Measurements from ENCODE around the gene HOXB5. TPM values are rescaled to one million over a fixed set of nuclear protein-coding genes. Genes with fewer than 3 reads are reported as not detected.

The HOXB5 gene
- total RNA-seq, 2 donors from 2014 or later: not detected

GRCh38 chr17:48631693-48632578, 38.4 kb upstream of the HOXB5 start:
- DNase-seq (ENCODE audit: low spot score in 2 of 2) (no peak), ATAC-seq (no peak)
- H3K36me3 Mint-ChIP-seq: peaks cover 0 to 6% of the 10 kb centered on the region in 2 donors
- H3K9me3 Mint-ChIP-seq: no peaks in the 10 kb centered on the region
- H3K27ac Mint-ChIP-seq: no peak overlapping the region

GRCh38 chr17:48630925-48631692, 37.5 kb upstream of the HOXB5 start:
- ATAC-seq (no peak), DNase-seq (ENCODE audit: low spot score in 2 of 2) (no peak)
- H3K27ac Mint-ChIP-seq: no peak overlapping the region
- H3K36me3 Mint-ChIP-seq: peaks cover 0 to 6% of the 10 kb centered on the region in 2 donors
- no peaks in the 10 kb centered on the region for H3K9me3 Mint-ChIP-seq

GRCh38 chr17:48630009-48630924, 36.7 kb upstream of the HOXB5 start:
- ATAC-seq (no peak), DNase-seq (ENCODE audit: low spot score in 2 of 2) (no peak)
- no peak overlapping the region for H3K27ac Mint-ChIP-seq
- H3K9me3 Mint-ChIP-seq: no peaks in the 10 kb centered on the region
- peaks cover 0 to 6% of the 10 kb centered on the region in 2 donors for H3K36me3 Mint-ChIP-seq

- no peak for DNase-seq (ENCODE audit: low spot score in 2 of 2)
- Mint-ChIP-seq H3K36me3 (peaks cover 0 to 6% of the 10 kb centered on the region in 2 donors), H3K27ac (no peak overlapping the region)
Measured at GRCh38 chr17:48629411-48629759, 35.8 kb upstream of the HOXB5 start.

GRCh38 chr17:48628649-48629410, 35.3 kb upstream of the HOXB5 start:
- DNase-seq (ENCODE audit: low spot score in 2 of 2) (no peak), ATAC-seq (no peak)
- peaks cover 0 to 6% of the 10 kb centered on the region in 2 donors for H3K36me3 Mint-ChIP-seq
- H3K9me3 Mint-ChIP-seq: no peaks in the 10 kb centered on the region
- no peak overlapping the region for H3K27ac Mint-ChIP-seq

More at GRCh38 chr17:48629411-48629759, 35.8 kb upstream of the HOXB5 start:
- H3K9me3 Mint-ChIP-seq: no peaks in the 10 kb centered on the region
- no peak for ATAC-seq

GRCh38 chr17:48627623-48628521, 34.3 kb upstream of the HOXB5 start:
- ATAC-seq (no peak), DNase-seq (ENCODE audit: low spot score in 2 of 2) (no peak)
- H3K27ac Mint-ChIP-seq: no peak overlapping the region
- H3K9me3 Mint-ChIP-seq: no peaks in the 10 kb centered on the region
- peaks cover 0 to 6% of the 10 kb centered on the region in 2 donors for H3K36me3 Mint-ChIP-seq

- DNase-seq (ENCODE audit: low spot score in 2 of 2) (no peak), ATAC-seq (no peak)
- H3K9me3 Mint-ChIP-seq: no peaks in the 10 kb centered on the region
- H3K27ac Mint-ChIP-seq: no peak overlapping the region
- H3K36me3 Mint-ChIP-seq: no peaks in the 10 kb centered on the region
Measured at GRCh38 chr17:48627118-48627597, 33.6 kb upstream of the HOXB5 start.

GRCh38 chr17:48626245-48627117, 32.9 kb upstream of the HOXB5 start, which contains the start of gene HOXB9:
TSS of gene HOXB9 (minus strand) at chr17:48626358. CDS start at chr17:48626269, 89 bp downstream.
- Mint-ChIP-seq H3K27ac (peak within 1 kb of the TSS in 1 of 2 donors; percentile 83), H3K36me3 (no peaks in the 10 kb centered on the region), H3K9me3 (no peaks in the 10 kb centered on the region)
- DNase-seq (ENCODE audit: low spot score in 2 of 2): no peak
- peak; percentile 63 to 69 for ATAC-seq

- H3K9me3 Mint-ChIP-seq: no peaks in the 10 kb centered on the region
- H3K36me3 Mint-ChIP-seq: no peaks in the 10 kb centered on the region
- DNase-seq (ENCODE audit: low spot score in 2 of 2) (peak in 1 of 2 donors; percentile 62), ATAC-seq (peak; percentile 65 to 77)
- peak overlapping the region in 1 of 2 donors; percentile 69 for H3K27ac Mint-ChIP-seq
Measured at GRCh38 chr17:48625495-48626244, 32.1 kb upstream of the HOXB5 start.

GRCh38 chr17:48624544-48625494, 31.2 kb upstream of the HOXB5 start:
- no peaks in the 10 kb centered on the region for H3K36me3 Mint-ChIP-seq
- DNase-seq (ENCODE audit: low spot score in 2 of 2): no peak
- H3K27ac Mint-ChIP-seq: no peak overlapping the region
- ATAC-seq: peak; percentile 28 to 36
- no peaks in the 10 kb centered on the region for H3K9me3 Mint-ChIP-seq

- no peak overlapping the region for H3K27ac Mint-ChIP-seq
- no peak for DNase-seq (ENCODE audit: low spot score in 2 of 2)
- no peaks in the 10 kb centered on the region for H3K9me3 Mint-ChIP-seq
- H3K36me3 Mint-ChIP-seq: no peaks in the 10 kb centered on the region
- no peak for ATAC-seq
Measured at GRCh38 chr17:48624118-48624517, 30.5 kb upstream of the HOXB5 start.

- Mint-ChIP-seq H3K27ac (no peak overlapping the region), H3K9me3 (no peaks in the 10 kb centered on the region), H3K36me3 (no peaks in the 10 kb centered on the region)
- DNase-seq (ENCODE audit: low spot score in 2 of 2): no peak
- ATAC-seq: no peak
Measured at GRCh38 chr17:48623583-48623982, 30.0 kb upstream of the HOXB5 start.
